NCI-H69 (cell line): ENCODE results near the gene MKRN2.
"Not testable (repeated sequence)": the region's sequence is repeated elsewhere in the genome, so short reads cannot be mapped to it uniquely, and the experiment has no call there.

ENCODE experiments used
- DNase-seq: peaks from one replicate; lab custom pipeline; 2025; lab: John Stamatoyannopoulos, UW

Gene MKRN2

GRCh38 chr3:12588039-12589009 lies 31.4 kb downstream of the MKRN2 start:
- peak; percentile 25 for DNase-seq

GRCh38 chr3:12590096-12590495 lies 33.2 kb downstream of the MKRN2 start:
- DNase-seq, result no peak

- DNase-seq, result no peak
Measured at GRCh38 chr3:12591456-12591855, 34.6 kb downstream of the MKRN2 start.

GRCh38 chr3:12591997-12592715 lies 35.3 kb downstream of the MKRN2 start:
- no peak for DNase-seq

- DNase-seq, result no peak
Measured at GRCh38 chr3:12593473-12593872, 36.6 kb downstream of the MKRN2 start.

- no peak for DNase-seq
Measured at GRCh38 chr3:12598890-12599289, 42.0 kb downstream of the MKRN2 start.

GRCh38 chr3:12601072-12601471 lies 44.2 kb downstream of the MKRN2 start:
- no peak for DNase-seq

- DNase-seq, result no peak
Measured at GRCh38 chr3:12603969-12604368, 47.1 kb downstream of the MKRN2 start.

GRCh38 chr3:12608376-12608775 lies 51.5 kb downstream of the MKRN2 start:
- DNase-seq, result no peak

GRCh38 chr3:12611117-12611516 lies 54.2 kb downstream of the MKRN2 start:
- DNase-seq, result no peak

- no peak for DNase-seq
Measured at GRCh38 chr3:12612514-12613226, 55.8 kb downstream of the MKRN2 start.

- no peak for DNase-seq
Measured at GRCh38 chr3:12613250-12613649, 56.4 kb downstream of the MKRN2 start.

- no peak for DNase-seq
Measured at GRCh38 chr3:12615266-12615665, 58.4 kb downstream of the MKRN2 start.

- DNase-seq, result no peak
Measured at GRCh38 chr3:12618426-12618825, 61.5 kb downstream of the MKRN2 start.

GRCh38 chr3:12620305-12620704 lies 63.4 kb downstream of the MKRN2 start:
- DNase-seq, result no peak

- DNase-seq, result no peak
Measured at GRCh38 chr3:12620729-12621128, 63.8 kb downstream of the MKRN2 start.

- DNase-seq, result no peak
Measured at GRCh38 chr3:12622335-12622734, 65.4 kb downstream of the MKRN2 start.

GRCh38 chr3:12624056-12624455 lies 67.2 kb downstream of the MKRN2 start:
- DNase-seq, result no peak

- DNase-seq, result not testable (repeated sequence)
Measured at GRCh38 chr3:12624964-12625363, 68.1 kb downstream of the MKRN2 start.

GRCh38 chr3:12627370-12627769 lies 70.5 kb downstream of the MKRN2 start:
- DNase-seq, result no peak

- DNase-seq, result no peak
Measured at GRCh38 chr3:12628813-12629212, 71.9 kb downstream of the MKRN2 start.

- peak; percentile 20 for DNase-seq
Measured at GRCh38 chr3:12629560-12629959, 72.7 kb downstream of the MKRN2 start.
